Measurements from ENCODE around the gene SLC11A1. TPM values are rescaled to one million over a fixed set of nuclear protein-coding genes. Genes with fewer than 3 reads are reported as not detected.

Gene SLC11A1
- total RNA-seq, 2 donors from 2014 or later: 1.1 to 1.8 TPM

- no peaks in the 10 kb centered on the region for H3K9me3 ChIP-seq
- intact Hi-C loops (cut with DNase I): no loop called here
- no peak for TF ChIP-seq CTCF (IDR thresholded peaks at IDR 0.05)
- no peaks in the 10 kb centered on the region for H3K36me3 ChIP-seq
- H3K27ac ChIP-seq: no peak overlapping the region
- no peak overlapping the region for H3K9ac ChIP-seq (ENCODE audit: low read depth in 2 of 2, low read length in 2 of 2)
- DNase-seq: no peak
- H3K4me1 ChIP-seq: no peaks in the 10 kb centered on the region
- H3K4me3 ChIP-seq: no peak overlapping the region
- H3K27me3 ChIP-seq: no peaks in the 10 kb centered on the region
Observed at GRCh38 chr2:218345491-218346236, 36.4 kb upstream of the SLC11A1 start.

GRCh38 chr2:218347172-218347571 lies 34.9 kb upstream of the SLC11A1 start:
- Histone ChIP-seq H3K27ac (no peak overlapping the region), H3K4me1 (no peaks in the 10 kb centered on the region), H3K4me3 (no peak overlapping the region), H3K9me3 (no peaks in the 10 kb centered on the region), H3K9ac (ENCODE audit: low read depth in 2 of 2, low read length in 2 of 2) (no peak overlapping the region), H3K27me3 (no peaks in the 10 kb centered on the region), H3K36me3 (no peaks in the 10 kb centered on the region)
- TF ChIP-seq CTCF (IDR thresholded peaks at IDR 0.05): no peak
- intact Hi-C loops (cut with DNase I): no loop called here
- DNase-seq: no peak

- Histone ChIP-seq H3K27ac (no peak overlapping the region), H3K4me3 (no peak overlapping the region)
Observed at GRCh38 chr2:218354045-218354444, 28.0 kb upstream of the SLC11A1 start.

GRCh38 chr2:218354850-218355443 lies 27.1 kb upstream of the SLC11A1 start:
- H3K27ac ChIP-seq: no peak overlapping the region

More at GRCh38 chr2:218354045-218354444, 28.0 kb upstream of the SLC11A1 start:
- intact Hi-C loops (cut with DNase I): loop anchor here (10.0 kb wide), 1 partner anchor 169 kb away; no protein-coding TSS in a partner anchor
- no peak for TF ChIP-seq CTCF (IDR thresholded peaks at IDR 0.05)
- no peaks in the 10 kb centered on the region for H3K4me1 ChIP-seq
- H3K9ac ChIP-seq (ENCODE audit: low read depth in 2 of 2, low read length in 2 of 2): no peak overlapping the region
- no peaks in the 10 kb centered on the region for H3K27me3 ChIP-seq
- no peak for DNase-seq
- H3K36me3 ChIP-seq: no peaks in the 10 kb centered on the region
- no peaks in the 10 kb centered on the region for H3K9me3 ChIP-seq

More at GRCh38 chr2:218354850-218355443, 27.1 kb upstream of the SLC11A1 start:
- Histone ChIP-seq H3K4me1 (no peaks in the 10 kb centered on the region), H3K27me3 (no peaks in the 10 kb centered on the region), H3K36me3 (no peaks in the 10 kb centered on the region), H3K4me3 (no peak overlapping the region), H3K9ac (ENCODE audit: low read depth in 2 of 2, low read length in 2 of 2) (no peak overlapping the region), H3K9me3 (no peaks in the 10 kb centered on the region)
- DNase-seq: no peak
- TF ChIP-seq CTCF (IDR thresholded peaks at IDR 0.05): no peak
- intact Hi-C loops (cut with DNase I): loop anchor here (10.0 kb wide), 1 partner anchor 170 kb away; no protein-coding TSS in a partner anchor
